Measurements from ENCODE around the gene RFC3. TPM values are rescaled to one million over a fixed set of nuclear protein-coding genes. Genes with fewer than 3 reads are reported as not detected.
"Not testable (repeated sequence)": the region's sequence is repeated elsewhere in the genome, so short reads cannot be mapped to it uniquely, and the experiment has no call there.

RFC3 gene
- total RNA-seq, 1 donor from 2014 or later, result 3.4 TPM

DNA sequence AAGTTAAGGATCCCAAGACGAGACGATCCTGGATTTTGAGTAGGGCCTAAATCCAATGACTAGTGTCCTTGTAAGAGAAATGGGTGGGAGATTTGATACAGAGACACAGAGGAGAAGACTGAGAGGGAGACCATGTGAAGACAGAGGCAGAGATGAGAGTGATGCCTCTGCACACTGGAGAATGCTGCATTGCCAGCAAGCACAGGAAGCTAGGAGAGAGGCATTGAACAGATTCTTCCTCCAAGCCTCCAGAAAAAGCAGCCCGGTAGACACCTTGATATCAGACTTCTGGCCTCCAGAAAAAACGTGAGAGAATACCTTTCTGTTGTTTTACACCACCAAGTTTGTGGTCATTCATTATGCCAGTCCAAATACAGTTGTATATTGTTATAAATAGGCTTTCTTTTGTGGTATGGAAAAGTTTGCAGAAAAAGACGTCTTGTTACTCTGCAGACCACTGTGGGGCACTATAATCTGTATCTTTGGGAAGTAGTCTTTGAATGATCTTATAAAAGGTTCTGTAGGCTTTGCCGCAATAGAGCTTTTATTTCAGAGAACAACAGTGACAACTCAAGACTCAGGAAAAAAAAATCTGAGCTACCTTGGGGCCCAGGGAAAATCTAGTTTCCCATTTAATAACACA, 17.9 kb upstream of the RFC3 start:
- Histone ChIP-seq H3K4me3 (ENCODE audit: low read depth, low read length) (no peak overlapping the region), H3K36me3 (ENCODE audit: control insufficient read depth, insufficient read depth, low read length) (no peaks in the 10 kb centered on the region), H3K27me3 (ENCODE audit: control insufficient read depth, insufficient read depth, low read length) (no peaks in the 10 kb centered on the region)
- no peak for FAIRE-seq
- DNase-seq (ENCODE audit: low read depth), result peak; percentile 43
- TF ChIP-seq, protein P1, sequence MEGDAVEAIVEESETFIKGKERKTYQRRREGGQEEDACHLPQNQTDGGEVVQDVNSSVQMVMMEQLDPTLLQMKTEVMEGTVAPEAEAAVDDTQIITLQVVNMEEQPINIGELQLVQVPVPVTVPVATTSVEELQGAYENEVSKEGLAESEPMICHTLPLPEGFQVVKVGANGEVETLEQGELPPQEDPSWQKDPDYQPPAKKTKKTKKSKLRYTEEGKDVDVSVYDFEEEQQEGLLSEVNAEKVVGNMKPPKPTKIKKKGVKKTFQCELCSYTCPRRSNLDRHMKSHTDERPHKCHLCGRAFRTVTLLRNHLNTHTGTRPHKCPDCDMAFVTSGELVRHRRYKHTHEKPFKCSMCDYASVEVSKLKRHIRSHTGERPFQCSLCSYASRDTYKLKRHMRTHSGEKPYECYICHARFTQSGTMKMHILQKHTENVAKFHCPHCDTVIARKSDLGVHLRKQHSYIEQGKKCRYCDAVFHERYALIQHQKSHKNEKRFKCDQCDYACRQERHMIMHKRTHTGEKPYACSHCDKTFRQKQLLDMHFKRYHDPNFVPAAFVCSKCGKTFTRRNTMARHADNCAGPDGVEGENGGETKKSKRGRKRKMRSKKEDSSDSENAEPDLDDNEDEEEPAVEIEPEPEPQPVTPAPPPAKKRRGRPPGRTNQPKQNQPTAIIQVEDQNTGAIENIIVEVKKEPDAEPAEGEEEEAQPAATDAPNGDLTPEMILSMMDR (IDR thresholded peaks at IDR 0.05; ENCODE audit: insufficient read depth, low read length, severe bottlenecking), result peak; percentile 19

- Histone ChIP-seq H3K4me3 (ENCODE audit: low read depth, low read length) (no peak overlapping the region), H3K27me3 (ENCODE audit: control insufficient read depth, insufficient read depth, low read length) (no peaks in the 10 kb centered on the region)
- TF ChIP-seq, protein P1 (IDR thresholded peaks at IDR 0.05; ENCODE audit: insufficient read depth, low read length, severe bottlenecking), result no peak
Measured at GRCh38 chr13:33800646-33801186, 17.2 kb upstream of the RFC3 start.

GRCh38 chr13:33806470-33807248, 11.3 kb upstream of the RFC3 start:
- no peak for DNase-seq (ENCODE audit: low read depth)
- H3K36me3 ChIP-seq (ENCODE audit: control insufficient read depth, insufficient read depth, low read length), result no peaks in the 10 kb centered on the region

More at GRCh38 chr13:33800646-33801186, 17.2 kb upstream of the RFC3 start:
- DNase-seq (ENCODE audit: low read depth), result no peak
- FAIRE-seq, result no peak
- H3K36me3 ChIP-seq (ENCODE audit: control insufficient read depth, insufficient read depth, low read length), result no peaks in the 10 kb centered on the region

DNA sequence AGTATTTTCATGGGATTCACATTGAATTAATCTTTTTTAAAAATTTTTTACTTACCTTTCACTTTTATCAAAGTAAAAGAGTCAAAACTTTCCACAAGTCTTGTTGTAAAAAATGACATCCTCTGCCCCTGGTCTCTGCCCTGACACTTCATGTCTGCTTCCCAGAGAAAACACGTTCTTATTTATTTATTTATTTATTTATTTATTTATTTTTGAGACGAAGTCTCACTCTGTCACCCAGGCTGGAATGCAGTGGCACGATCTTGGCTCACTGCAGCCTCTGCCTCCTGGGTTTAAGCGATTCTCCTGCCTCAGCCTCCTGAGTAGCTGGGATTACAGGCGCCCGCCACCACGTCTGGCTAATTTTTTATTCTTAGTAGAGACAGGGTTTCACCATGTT, 5.1 kb upstream of the RFC3 start:
- not testable (repeated sequence) for H3K27me3 ChIP-seq (ENCODE audit: control insufficient read depth, insufficient read depth, low read length); DNase-seq (ENCODE audit: low read depth); H3K36me3 ChIP-seq (ENCODE audit: control insufficient read depth, insufficient read depth, low read length); H3K4me3 ChIP-seq (ENCODE audit: low read depth, low read length); FAIRE-seq

More at GRCh38 chr13:33806470-33807248, 11.3 kb upstream of the RFC3 start:
- Histone ChIP-seq H3K27me3 (ENCODE audit: control insufficient read depth, insufficient read depth, low read length) (peaks cover 1% of the 10 kb centered on the region), H3K4me3 (ENCODE audit: low read depth, low read length) (no peak overlapping the region)
- peak; percentile 36 for FAIRE-seq
- TF ChIP-seq, protein P1 (IDR thresholded peaks at IDR 0.05; ENCODE audit: insufficient read depth, low read length, severe bottlenecking), result no peak

DNA sequence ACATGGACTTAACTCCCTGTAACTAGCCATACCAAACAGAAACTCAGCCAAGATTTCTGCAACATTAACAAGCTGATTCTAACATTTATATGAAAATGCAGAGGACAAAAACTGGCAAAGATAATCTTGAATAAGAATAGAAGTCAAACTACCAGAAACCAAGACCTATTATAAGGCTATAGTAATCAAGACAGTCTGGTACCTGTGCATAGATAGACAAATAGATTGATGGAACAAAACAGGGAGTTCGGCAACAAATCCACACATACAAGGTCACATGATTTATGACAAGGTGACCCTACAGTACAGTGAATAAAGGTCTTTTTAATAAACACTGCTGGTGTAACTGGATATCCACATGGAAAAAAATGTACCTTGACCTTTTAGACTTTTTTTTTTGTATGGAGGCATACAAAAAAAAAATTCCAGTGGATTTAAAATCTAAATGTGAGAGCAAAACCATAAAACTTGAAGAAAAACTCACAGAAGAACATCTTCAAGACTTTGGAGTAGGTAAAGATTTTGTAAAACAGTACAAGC, 2.9 kb upstream of the RFC3 start:
- Histone ChIP-seq H3K4me3 (ENCODE audit: low read depth, low read length) (no peak overlapping the region), H3K27me3 (ENCODE audit: control insufficient read depth, insufficient read depth, low read length) (no peaks in the 10 kb centered on the region), H3K36me3 (ENCODE audit: control insufficient read depth, insufficient read depth, low read length) (no peaks in the 10 kb centered on the region)
- FAIRE-seq (no peak), DNase-seq (ENCODE audit: low read depth) (no peak)
- TF ChIP-seq, protein P1 (IDR thresholded peaks at IDR 0.05; ENCODE audit: insufficient read depth, low read length, severe bottlenecking), result no peak

- FAIRE-seq (no peak), DNase-seq (ENCODE audit: low read depth) (no peak)
- TF ChIP-seq, protein P1 (IDR thresholded peaks at IDR 0.05; ENCODE audit: insufficient read depth, low read length, severe bottlenecking), result no peak
- no peaks in the 10 kb centered on the region for H3K27me3 ChIP-seq (ENCODE audit: control insufficient read depth, insufficient read depth, low read length)
- no peaks in the 10 kb centered on the region for H3K36me3 ChIP-seq (ENCODE audit: control insufficient read depth, insufficient read depth, low read length)
- H3K4me3 ChIP-seq (ENCODE audit: low read depth, low read length), result no peak overlapping the region
Measured at GRCh38 chr13:33816912-33817311, 1.0 kb upstream of the RFC3 start.
